Frontal cortex (tissue), 4 donors: ENCODE data around the gene TGFBR2. TPM values are rescaled to one million over a fixed set of nuclear protein-coding genes. Genes with fewer than 3 reads are reported as not detected.
"Not testable (repeated sequence)": the region's sequence is repeated elsewhere in the genome, so short reads cannot be mapped to it uniquely, and the experiment has no call there.

Experiments used
- DNase-seq, 2 donors: peaks; one replicate each; pipeline ENCODE4 v3.0.0; 2012; ENCODE audit warnings: low spot score in 2 of 2
- FAIRE-seq: peaks from 2 replicates; lab custom pipeline; 2012; peaks lifted over from hg19 to GRCh38; lab: Jason Lieb, UNC
- total RNA-seq: library from RNA; depleted of rRNA; stranded (reverse); fragments of >200 nt; gene quantifications from one replicate; pipeline ENCODE4 v1.2.3, GENCODE V29; 2014
- donor health status: control.
- donor health status: control.
- donor health status: control.

Gene TGFBR2
- total RNA-seq, 1 donor from 2014 or later = 4.5 TPM

DNA sequence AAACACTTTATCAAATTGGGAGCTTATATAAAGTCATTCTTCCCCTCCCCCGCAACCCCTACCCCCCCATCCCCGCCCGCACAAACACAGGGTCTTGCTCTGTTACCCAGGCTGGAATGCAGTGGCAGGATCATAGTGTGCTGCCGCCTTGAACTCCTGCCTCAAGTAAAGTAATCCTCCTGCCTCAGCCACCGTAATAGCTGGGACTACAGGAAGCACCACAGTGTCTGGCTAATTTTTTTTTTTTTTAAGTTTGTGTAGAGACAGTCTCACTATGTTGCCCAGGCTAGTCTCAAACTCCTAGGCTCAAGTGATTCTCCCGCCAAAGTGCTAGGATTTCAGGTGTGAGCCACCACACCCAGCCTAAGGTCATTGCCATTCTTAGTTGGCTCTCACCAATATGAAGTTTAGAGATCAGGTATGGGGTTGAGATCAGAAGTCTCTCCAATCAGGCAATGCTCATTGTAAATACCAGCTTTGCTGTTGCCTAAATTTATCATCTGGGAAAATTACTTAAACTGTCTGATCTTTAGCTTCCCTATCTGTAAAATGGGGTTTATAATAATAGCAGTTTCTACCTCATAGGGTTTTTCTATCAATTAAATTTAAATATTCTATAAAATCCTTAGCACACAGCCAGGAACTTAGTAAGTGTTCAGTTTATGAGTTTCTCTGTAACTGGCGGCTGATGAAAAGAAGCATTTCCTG lies 60.3 kb downstream of the TGFBR2 start:
- no peak for DNase-seq
- FAIRE-seq = no peak

GRCh38 chr3:30667280-30667651 lies 60.9 kb downstream of the TGFBR2 start:
- DNase-seq = no peak
- FAIRE-seq = no peak

DNA sequence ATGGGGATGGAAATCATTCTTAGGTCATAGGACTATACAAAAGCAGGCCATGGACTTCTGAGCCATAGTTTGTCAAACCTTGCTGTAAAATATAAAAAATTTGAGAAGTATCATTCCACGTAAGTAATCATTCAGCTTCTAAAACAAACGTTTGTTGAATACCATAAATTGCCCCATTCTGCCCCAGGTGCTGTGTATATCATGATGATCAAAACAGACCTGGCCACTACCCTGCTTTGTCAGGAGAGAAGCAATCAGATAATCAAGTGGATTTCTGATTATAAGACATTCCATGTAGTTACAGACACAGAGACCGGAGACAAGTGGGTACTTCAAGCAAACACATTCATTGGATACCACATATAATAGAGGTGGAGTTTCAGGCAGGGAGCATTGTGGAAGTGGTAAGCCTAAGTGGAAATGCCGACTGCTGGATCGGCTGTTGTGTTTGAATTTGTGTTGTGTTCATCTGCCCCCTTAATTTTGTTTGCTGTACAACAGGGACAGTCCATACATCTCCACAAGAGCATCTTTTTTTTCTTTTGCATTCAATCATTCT lies 61.7 kb downstream of the TGFBR2 start:
- DNase-seq = no peak
- FAIRE-seq = no peak

DNA sequence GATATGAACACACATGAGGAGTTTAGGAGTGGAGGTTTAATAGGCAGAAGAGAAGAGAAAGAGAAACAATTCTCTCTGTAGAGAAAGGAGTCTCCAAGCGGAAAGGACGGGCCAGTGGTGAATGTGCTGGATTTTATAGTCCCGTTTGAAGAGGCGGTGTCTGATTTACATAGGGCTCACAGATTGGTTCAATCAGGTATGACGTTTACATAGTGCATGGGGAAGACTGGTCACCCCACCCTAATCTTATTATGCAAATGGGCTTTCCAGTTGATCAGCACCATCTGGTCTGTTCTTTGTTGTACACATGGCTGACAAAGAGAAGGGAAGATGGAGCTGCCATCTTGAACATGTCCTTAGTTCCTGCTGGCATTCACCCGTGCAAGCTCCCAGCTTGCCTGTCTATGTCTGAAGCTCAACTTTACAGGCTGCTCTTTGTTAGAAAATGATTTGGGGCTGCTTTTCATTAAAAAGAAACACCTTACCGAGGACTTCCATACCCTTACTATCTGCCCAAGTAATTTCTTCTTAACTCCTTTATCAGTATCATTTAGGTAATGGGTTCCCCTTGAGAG lies 63.0 kb downstream of the TGFBR2 start:
- DNase-seq, FAIRE-seq: not testable (repeated sequence)

DNA sequence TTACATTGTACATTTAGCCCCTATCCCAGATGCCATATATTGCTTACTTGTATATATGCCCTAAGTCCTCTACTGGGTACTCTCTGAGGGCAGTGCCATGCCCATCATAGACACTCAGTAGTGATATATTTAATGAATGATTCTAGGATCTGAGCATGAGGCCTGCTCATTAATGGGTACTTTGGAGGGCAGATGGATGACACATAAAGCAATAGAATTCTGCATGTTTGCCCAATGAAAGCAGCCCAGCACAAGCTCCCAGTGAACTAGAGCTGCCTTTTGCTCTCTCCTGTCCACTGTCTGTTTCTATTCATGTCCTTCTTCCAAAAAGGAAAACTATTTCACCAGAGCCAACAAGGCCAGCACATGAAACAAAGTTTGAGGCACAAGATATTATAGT lies 63.9 kb downstream of the TGFBR2 start:
- DNase-seq (no peak), FAIRE-seq (no peak)

DNA sequence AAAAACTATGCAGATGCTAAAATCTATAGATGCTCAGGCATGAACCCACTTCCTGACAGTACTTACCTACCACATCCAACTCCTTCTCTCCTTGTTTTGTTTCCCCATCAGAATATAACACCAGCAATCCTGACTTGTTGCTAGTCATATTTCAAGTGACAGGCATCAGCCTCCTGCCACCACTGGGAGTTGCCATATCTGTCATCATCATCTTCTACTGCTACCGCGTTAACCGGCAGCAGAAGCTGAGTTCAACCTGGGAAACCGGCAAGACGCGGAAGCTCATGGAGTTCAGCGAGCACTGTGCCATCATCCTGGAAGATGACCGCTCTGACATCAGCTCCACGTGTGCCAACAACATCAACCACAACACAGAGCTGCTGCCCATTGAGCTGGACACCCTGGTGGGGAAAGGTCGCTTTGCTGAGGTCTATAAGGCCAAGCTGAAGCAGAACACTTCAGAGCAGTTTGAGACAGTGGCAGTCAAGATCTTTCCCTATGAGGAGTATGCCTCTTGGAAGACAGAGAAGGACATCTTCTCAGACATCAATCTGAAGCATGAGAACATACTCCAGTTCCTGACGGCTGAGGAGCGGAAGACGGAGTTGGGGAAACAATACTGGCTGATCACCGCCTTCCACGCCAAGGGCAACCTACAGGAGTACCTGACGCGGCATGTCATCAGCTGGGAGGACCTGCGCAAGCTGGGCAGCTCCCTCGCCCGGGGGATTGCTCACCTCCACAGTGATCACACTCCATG lies 65.3 kb downstream of the TGFBR2 start:
- FAIRE-seq = no peak
- no peak for DNase-seq

GRCh38 chr3:30672287-30672735 lies 65.9 kb downstream of the TGFBR2 start:
- FAIRE-seq (no peak), DNase-seq (no peak)

DNA sequence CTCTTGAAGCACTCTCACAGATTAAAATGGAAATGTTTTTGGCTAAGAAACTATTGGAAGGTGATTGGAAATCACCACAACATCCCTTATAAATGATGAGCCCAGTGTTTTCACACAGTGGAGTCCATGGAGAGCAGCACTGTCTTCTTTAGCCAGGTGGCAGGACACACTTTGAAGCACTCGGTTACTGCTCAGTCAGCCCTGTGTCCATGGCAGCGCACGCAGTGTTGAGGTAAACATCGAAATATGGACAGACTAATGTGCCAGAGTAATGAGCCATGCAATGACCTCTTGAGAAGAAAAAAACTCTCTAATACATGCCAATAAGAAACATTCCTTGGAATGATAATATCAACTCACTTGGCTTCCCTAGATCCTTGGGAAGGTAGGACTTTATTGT lies 66.6 kb downstream of the TGFBR2 start:
- no peak for FAIRE-seq

GRCh38 chr3:30673425-30674341 lies 67.3 kb downstream of the TGFBR2 start:
- FAIRE-seq (no peak), DNase-seq (no peak)

More for the DNA sequence above, 66.6 kb downstream of the TGFBR2 start:
- DNase-seq = no peak

- DNase-seq (no peak), FAIRE-seq (no peak)
These were observed 68.6 kb downstream of the TGFBR2 start for GRCh38 chr3:30675006-30675405.

GRCh38 chr3:30675774-30676173 lies 69.4 kb downstream of the TGFBR2 start:
- FAIRE-seq (no peak), DNase-seq (no peak)

GRCh38 chr3:30676424-30677346 lies 70.3 kb downstream of the TGFBR2 start:
- FAIRE-seq (no peak), DNase-seq (no peak)

GRCh38 chr3:30677347-30677685 lies 70.9 kb downstream of the TGFBR2 start:
- DNase-seq (no peak), FAIRE-seq (no peak)

DNA sequence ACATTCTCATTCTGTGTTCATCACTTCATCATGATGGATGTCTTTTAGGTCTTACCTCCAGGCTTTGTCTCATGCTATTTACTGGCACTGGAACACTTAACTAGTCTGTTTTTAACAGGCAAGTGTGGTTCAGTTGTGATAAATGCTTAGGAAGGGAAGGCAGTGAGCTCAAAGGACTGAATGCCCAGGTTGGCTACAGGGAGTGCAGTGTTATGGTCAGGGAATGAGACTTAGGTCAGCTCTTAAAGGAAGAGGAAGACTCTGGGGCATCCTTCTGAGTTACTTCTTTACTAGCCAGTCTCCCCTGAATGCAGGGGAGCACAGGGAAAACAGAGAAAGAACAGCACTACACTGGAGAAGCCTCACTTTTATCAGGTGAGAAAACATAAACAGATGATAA lies 72.6 kb downstream of the TGFBR2 start:
- FAIRE-seq (no peak), DNase-seq (no peak)

GRCh38 chr3:30680789-30681648 lies 74.6 kb downstream of the TGFBR2 start:
- DNase-seq (peak; percentile 36 to 38), FAIRE-seq (no peak)

DNA sequence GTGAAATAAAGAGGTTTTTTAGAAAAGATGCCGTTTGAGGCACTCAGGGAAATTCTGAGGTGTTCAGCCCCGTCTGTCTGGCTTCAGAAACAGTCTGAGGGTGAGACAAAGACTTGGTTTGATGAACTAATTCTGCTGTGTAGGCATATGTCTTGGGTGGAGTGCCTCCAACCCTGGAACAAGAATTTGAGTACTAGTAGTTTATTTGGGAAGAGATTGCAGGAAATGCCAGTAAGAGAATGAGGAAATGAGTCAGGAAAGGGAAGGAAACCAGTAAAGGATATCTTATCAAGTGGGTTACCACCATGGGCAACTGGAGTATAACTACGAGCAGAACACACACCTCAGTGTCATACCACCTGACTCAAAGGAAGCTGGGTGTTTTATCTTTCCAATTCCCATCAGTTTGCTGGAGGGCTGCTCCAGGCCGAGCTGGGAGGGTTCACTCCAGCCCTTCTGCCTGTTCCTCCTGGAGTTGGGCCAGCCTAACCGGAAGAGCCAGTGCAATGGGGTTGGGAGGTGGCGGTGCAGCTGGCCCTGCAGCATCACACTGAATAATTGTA lies 75.3 kb downstream of the TGFBR2 start:
- FAIRE-seq = no peak
- no peak for DNase-seq

- DNase-seq = no peak
These were observed 76.2 kb downstream of the TGFBR2 start for GRCh38 chr3:30682434-30683155.

More at GRCh38 chr3:30682434-30683155, 76.2 kb downstream of the TGFBR2 start:
- no peak for FAIRE-seq
